Testis (tissue), 2 donors: Measurements from ENCODE around the gene PCDHGB6.

Experiments
- POLR2A ChIP-seq: fragments of 450-650 bp; IDR thresholded peaks from one replicate; pipeline ENCODE4 v1.6.1; 2017; ENCODE audit warnings: antibody characterized with exemption, mild to moderate bottlenecking, moderate library complexity
- TF ChIP-seq, protein P1 (sequence below), 3 experiments: fragments of 450-650 bp in 2 of 3; fragments of 200-600 bp in 1 of 3; sonication (generic) in 1 of 3; IDR thresholded peaks; one replicate each; pipeline ENCODE4 v1.5.1; 2016 to 2019; ENCODE audit warnings: antibody characterized with exemption in 3 of 3, mild to moderate bottlenecking in 2 of 3, moderate library complexity in 1 of 3

DNA sequence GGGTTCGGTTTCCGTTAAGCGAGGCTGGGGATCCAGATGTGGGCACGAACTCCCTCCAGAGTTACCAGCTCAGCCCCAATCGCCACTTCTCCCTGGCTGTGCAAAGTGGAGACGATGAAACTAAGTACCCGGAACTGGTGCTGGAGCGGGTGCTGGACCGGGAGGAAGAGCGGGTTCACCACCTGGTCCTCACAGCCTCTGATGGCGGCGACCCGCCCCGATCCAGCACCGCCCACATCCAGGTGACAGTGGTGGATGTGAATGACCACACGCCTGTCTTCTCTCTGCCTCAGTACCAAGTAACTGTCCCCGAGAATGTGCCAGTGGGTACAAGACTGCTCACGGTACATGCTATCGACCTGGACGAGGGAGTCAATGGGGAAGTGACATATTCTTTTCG is 24.5 kb upstream of the PCDHGB6 start:
- TF ChIP-seq, protein P1, sequence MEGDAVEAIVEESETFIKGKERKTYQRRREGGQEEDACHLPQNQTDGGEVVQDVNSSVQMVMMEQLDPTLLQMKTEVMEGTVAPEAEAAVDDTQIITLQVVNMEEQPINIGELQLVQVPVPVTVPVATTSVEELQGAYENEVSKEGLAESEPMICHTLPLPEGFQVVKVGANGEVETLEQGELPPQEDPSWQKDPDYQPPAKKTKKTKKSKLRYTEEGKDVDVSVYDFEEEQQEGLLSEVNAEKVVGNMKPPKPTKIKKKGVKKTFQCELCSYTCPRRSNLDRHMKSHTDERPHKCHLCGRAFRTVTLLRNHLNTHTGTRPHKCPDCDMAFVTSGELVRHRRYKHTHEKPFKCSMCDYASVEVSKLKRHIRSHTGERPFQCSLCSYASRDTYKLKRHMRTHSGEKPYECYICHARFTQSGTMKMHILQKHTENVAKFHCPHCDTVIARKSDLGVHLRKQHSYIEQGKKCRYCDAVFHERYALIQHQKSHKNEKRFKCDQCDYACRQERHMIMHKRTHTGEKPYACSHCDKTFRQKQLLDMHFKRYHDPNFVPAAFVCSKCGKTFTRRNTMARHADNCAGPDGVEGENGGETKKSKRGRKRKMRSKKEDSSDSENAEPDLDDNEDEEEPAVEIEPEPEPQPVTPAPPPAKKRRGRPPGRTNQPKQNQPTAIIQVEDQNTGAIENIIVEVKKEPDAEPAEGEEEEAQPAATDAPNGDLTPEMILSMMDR (IDR thresholded peaks at IDR 0.05): no peak
- TF ChIP-seq POLR2A: no peak
